COR-L47 (cell line): ENCODE data around the gene MAPK8IP2.

Experiments
- DNase-seq: peaks from one replicate; lab custom pipeline; 2025; lab: John Stamatoyannopoulos, UW

Gene MAPK8IP2

GRCh38 chr22:50600538-50600937, at the start of gene MAPK8IP2:
TSS of gene MAPK8IP2 (plus strand) at chr22:50600793. CDS start at chr22:50600819, 26 bp downstream.
- peak; percentile 60 for DNase-seq

GRCh38 chr22:50551160-50551752, 49.3 kb upstream of the MAPK8IP2 start:
- no peak for DNase-seq

- no peak for DNase-seq
These were observed 47.3 kb upstream of the MAPK8IP2 start for GRCh38 chr22:50553310-50553709.

- DNase-seq: no peak
These were observed 43.9 kb upstream of the MAPK8IP2 start for GRCh38 chr22:50556703-50557102.

- no peak for DNase-seq
These were observed 40.6 kb upstream of the MAPK8IP2 start for GRCh38 chr22:50560034-50560433.

GRCh38 chr22:50561401-50562358, 38.9 kb upstream of the MAPK8IP2 start:
- no peak for DNase-seq

GRCh38 chr22:50562523-50563412, 37.8 kb upstream of the MAPK8IP2 start, which contains the start of gene SYCE3:
TSS of gene SYCE3 (minus strand) at chr22:50562919. CDS start at chr22:50556405, 6,514 bp downstream.
- DNase-seq: peak; percentile 95

- DNase-seq: no peak
These were observed 37.0 kb upstream of the MAPK8IP2 start for GRCh38 chr22:50563413-50564160.

- no peak for DNase-seq
These were observed 36.3 kb upstream of the MAPK8IP2 start for GRCh38 chr22:50564289-50564688.

GRCh38 chr22:50567721-50568252, 32.8 kb upstream of the MAPK8IP2 start:
- no peak for DNase-seq

- DNase-seq: no peak
These were observed 32.0 kb upstream of the MAPK8IP2 start for GRCh38 chr22:50568626-50569025.

GRCh38 chr22:50569041-50569459, 31.5 kb upstream of the MAPK8IP2 start:
- DNase-seq: no peak

- DNase-seq: no peak
These were observed 30.6 kb upstream of the MAPK8IP2 start for GRCh38 chr22:50569896-50570535.

GRCh38 chr22:50570861-50571260, 29.7 kb upstream of the MAPK8IP2 start:
- DNase-seq: no peak

GRCh38 chr22:50571264-50572175, 29.1 kb upstream of the MAPK8IP2 start:
- no peak for DNase-seq

- no peak for DNase-seq
These were observed 27.6 kb upstream of the MAPK8IP2 start for GRCh38 chr22:50572965-50573364.

GRCh38 chr22:50573491-50574382, 26.9 kb upstream of the MAPK8IP2 start:
- no peak for DNase-seq

GRCh38 chr22:50574383-50574755, 26.2 kb upstream of the MAPK8IP2 start:
- DNase-seq: no peak
